Stimulated activated CD4-positive, alpha-beta T cell treated with anti-CD3 and anti-CD28 coated beads, Interleukin-2, amount 100 ng/mL, for 24 hours (primary cell): ENCODE results near the gene RAB5IF.
"Not testable (repeated sequence)": the region's sequence is repeated elsewhere in the genome, so short reads cannot be mapped to it uniquely, and the experiment has no call there.

ENCODE experiments used
- DNase-seq, 2 donors: peaks; one replicate each; pipeline ENCODE4 v3.0.0-alpha.2; 2020

Gene RAB5IF

GRCh38 chr20:36631646-36632045 is 26.1 kb downstream of the RAB5IF start:
- no peak for DNase-seq

GRCh38 chr20:36632147-36632486 is 26.5 kb downstream of the RAB5IF start:
- no peak for DNase-seq

GRCh38 chr20:36632487-36633284 is 27.1 kb downstream of the RAB5IF start:
- no peak for DNase-seq

GRCh38 chr20:36633285-36633772 is 27.8 kb downstream of the RAB5IF start:
- no peak for DNase-seq

GRCh38 chr20:36634342-36634741 is 28.8 kb downstream of the RAB5IF start:
- no peak for DNase-seq

GRCh38 chr20:36638876-36639400 is 33.4 kb downstream of the RAB5IF start:
- not testable (repeated sequence) for DNase-seq

GRCh38 chr20:36641506-36641843 is 35.9 kb downstream of the RAB5IF start:
- DNase-seq, result no peak

- no peak for DNase-seq
Measured at GRCh38 chr20:36642136-36642535, 36.6 kb downstream of the RAB5IF start.

GRCh38 chr20:36644032-36644705 is 38.6 kb downstream of the RAB5IF start:
- DNase-seq, result peak; percentile 61 to 68

GRCh38 chr20:36644706-36645095 is 39.1 kb downstream of the RAB5IF start:
- DNase-seq, result peak; percentile 51 to 56

- peak in 1 of 2 donors; percentile 11 for DNase-seq
Measured at GRCh38 chr20:36645353-36645752, 39.8 kb downstream of the RAB5IF start.

- peak; percentile 65 to 66 for DNase-seq
Measured at GRCh38 chr20:36645998-36646397, 40.4 kb downstream of the RAB5IF start, which contains the start of gene SLA2. Gene SLA2, minus strand, starts transcription at chr20:36646196. Its CDS starts 4,861 bp downstream, at chr20:36641335.

- no peak for DNase-seq
Measured at GRCh38 chr20:36646678-36647077, 41.1 kb downstream of the RAB5IF start.

GRCh38 chr20:36647196-36648121 is 41.9 kb downstream of the RAB5IF start:
- no peak for DNase-seq

GRCh38 chr20:36653456-36653855 is 47.9 kb downstream of the RAB5IF start:
- DNase-seq, result no peak

GRCh38 chr20:36654506-36654905 is 48.9 kb downstream of the RAB5IF start:
- DNase-seq, result no peak

- DNase-seq, result no peak
Measured at GRCh38 chr20:36655004-36655403, 49.4 kb downstream of the RAB5IF start.

GRCh38 chr20:36656733-36657132 is 51.2 kb downstream of the RAB5IF start:
- DNase-seq, result no peak

- DNase-seq, result no peak
Measured at GRCh38 chr20:36658300-36658699, 52.7 kb downstream of the RAB5IF start.
